K562 treated with DMSO at 1 percent for 12 hours (cell line): ENCODE data around the gene PLAC1. TPM values are rescaled to one million over a fixed set of nuclear protein-coding genes. Genes with fewer than 3 reads are reported as not detected.

Experiments used
- total RNA-seq: library from RNA; unstranded; fragments of 300-600 nt; gene quantifications from 2 replicates; pipeline ENCODE4 v1.2.3, GENCODE V29; 2022; ENCODE audit not compliant: insufficient read depth

PLAC1 gene, protein sequence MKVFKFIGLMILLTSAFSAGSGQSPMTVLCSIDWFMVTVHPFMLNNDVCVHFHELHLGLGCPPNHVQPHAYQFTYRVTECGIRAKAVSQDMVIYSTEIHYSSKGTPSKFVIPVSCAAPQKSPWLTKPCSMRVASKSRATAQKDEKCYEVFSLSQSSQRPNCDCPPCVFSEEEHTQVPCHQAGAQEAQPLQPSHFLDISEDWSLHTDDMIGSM
- 5.9 and 6.8 TPM in 2 replicates for total RNA-seq

DNA sequence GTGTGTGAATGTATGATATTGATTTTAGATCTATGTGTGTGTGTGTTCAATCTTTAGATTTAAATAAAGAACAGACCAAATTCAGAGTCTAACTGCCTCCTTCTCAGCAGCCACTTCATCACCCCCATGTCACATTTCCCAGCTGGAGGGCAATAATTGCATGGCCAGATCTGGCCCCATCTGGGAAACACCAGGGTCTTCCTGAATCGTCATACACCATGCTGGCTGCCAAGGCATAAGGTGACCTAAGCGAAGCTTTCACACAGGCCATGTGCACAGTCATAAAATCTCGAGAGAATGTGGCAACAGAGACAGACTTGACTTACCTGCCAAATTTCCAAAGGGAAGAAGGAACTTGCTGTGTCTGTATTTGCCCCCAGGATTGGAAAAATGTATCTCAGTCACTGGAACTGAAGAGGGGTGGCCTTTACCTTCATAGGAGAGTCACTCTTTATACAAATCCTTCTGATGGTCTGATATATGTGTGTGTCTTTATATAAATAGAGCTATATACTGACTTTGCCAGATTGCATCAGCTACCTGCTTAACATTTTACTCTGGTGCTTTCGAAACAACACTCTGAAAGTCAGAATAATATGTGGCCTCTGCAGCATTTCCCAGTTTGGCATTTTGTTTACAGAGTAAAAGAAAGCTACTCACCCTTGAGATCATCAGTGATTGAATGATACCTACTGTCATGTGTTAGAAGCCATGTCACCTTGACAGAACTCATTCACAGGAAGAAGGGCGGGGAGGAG lies at the start of gene PLAC1:
PLAC1 (minus strand) TSS at position 470 of the 758 bp plus-strand sequence. CDS start 91,789 bp downstream, outside the sequence.

Other genes starting within 250 kb of the PLAC1 start
- 40.0 and 64.1 TPM in 2 replicates for gene HPRT1, start 198.3 kb downstream of the PLAC1 start, total RNA-seq
- gene PABIR2, start 138.7 kb upstream of the PLAC1 start, total RNA-seq: 13.5 and 42.1 TPM in 2 replicates